ENCODE measurements around the gene ADAMTS17.

The ADAMTS17 gene

GRCh38 chr15:100096700-100097099 lies 245.1 kb downstream of the ADAMTS17 start:
- Histone ChIP-seq H3K4me3 (ENCODE audit: low read length, poor library complexity, severe bottlenecking) (no peak overlapping the region), H3K9ac (ENCODE audit: low read depth, low read length, poor library complexity, severe bottlenecking) (no peak overlapping the region), H3K79me2 (ENCODE audit: insufficient read depth, low read length) (no peaks in the 10 kb centered on the region), H4K20me1 (ENCODE audit: insufficient read depth, low read length, poor library complexity, severe bottlenecking) (no peaks in the 10 kb centered on the region), H2AFZ (ENCODE audit: low read length) (no peak overlapping the region), H3F3A (ENCODE audit: low read depth) (no peaks in the 10 kb centered on the region), H3K27me3 (ENCODE audit: insufficient read depth, low read length, poor library complexity, severe bottlenecking) (no peaks in the 10 kb centered on the region), H3K4me2 (ENCODE audit: low read depth, low read length, poor library complexity, severe bottlenecking) (no peak overlapping the region), H3K4me1 (ENCODE audit: insufficient read depth, low read length, poor library complexity, severe bottlenecking) (no peaks in the 10 kb centered on the region), H3K9me3 (ENCODE audit: insufficient read depth, low read depth, low read length) (no peaks in the 10 kb centered on the region), H3K9me2 (replicated peaks; ENCODE audit: low read depth, low read length) (no peaks in the 10 kb centered on the region), H3K36me3 (ENCODE audit: insufficient read depth, low read length) (no peaks in the 10 kb centered on the region)
- TF ChIP-seq EZH2phosphoT487 (IDR thresholded peaks at IDR 0.05; ENCODE audit: borderline replicate concordance) = no peak
- no peak for TF ChIP-seq CTCF (conservative IDR thresholded peaks at IDR 0.05; ENCODE audit: low read length)

DNA sequence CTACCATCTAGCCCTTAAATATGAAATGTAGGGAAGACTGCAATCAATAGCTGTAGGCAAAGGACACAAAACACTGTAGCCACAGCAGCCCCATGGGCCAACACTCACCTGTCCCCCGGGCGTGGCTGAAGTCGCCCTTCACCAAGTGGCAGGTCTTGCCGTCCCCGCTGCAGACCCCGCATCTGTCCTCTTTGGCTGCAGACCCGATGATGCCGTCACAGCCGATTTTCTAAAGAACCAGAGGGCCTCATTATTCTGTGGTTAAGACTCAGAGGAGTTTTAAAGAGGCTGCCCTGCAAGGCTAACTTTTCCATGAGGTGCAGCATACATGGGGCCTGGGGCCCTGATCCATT lies 245.6 kb downstream of the ADAMTS17 start:
- no peaks in the 10 kb centered on the region for H3K36me3 ChIP-seq (ENCODE audit: insufficient read depth, low read length)
- H3K27me3 ChIP-seq (ENCODE audit: insufficient read depth, low read length, poor library complexity, severe bottlenecking) = no peaks in the 10 kb centered on the region
- no peaks in the 10 kb centered on the region for H3K79me2 ChIP-seq (ENCODE audit: insufficient read depth, low read length)
- H2AFZ ChIP-seq (ENCODE audit: low read length) = no peak overlapping the region
- no peak overlapping the region for H3K4me3 ChIP-seq (ENCODE audit: low read length, poor library complexity, severe bottlenecking)
- no peak for TF ChIP-seq CTCF (conservative IDR thresholded peaks at IDR 0.05; ENCODE audit: low read length)
- TF ChIP-seq EZH2phosphoT487 (IDR thresholded peaks at IDR 0.05; ENCODE audit: borderline replicate concordance) = no peak
- no peaks in the 10 kb centered on the region for H3K9me2 ChIP-seq (replicated peaks; ENCODE audit: low read depth, low read length)
- no peaks in the 10 kb centered on the region for H3F3A ChIP-seq (ENCODE audit: low read depth)
- H4K20me1 ChIP-seq (ENCODE audit: insufficient read depth, low read length, poor library complexity, severe bottlenecking) = no peaks in the 10 kb centered on the region
- H3K9me3 ChIP-seq (ENCODE audit: insufficient read depth, low read depth, low read length) = no peaks in the 10 kb centered on the region
- no peak overlapping the region for H3K9ac ChIP-seq (ENCODE audit: low read depth, low read length, poor library complexity, severe bottlenecking)
- H3K4me1 ChIP-seq (ENCODE audit: insufficient read depth, low read length, poor library complexity, severe bottlenecking) = no peaks in the 10 kb centered on the region
- H3K4me2 ChIP-seq (ENCODE audit: low read depth, low read length, poor library complexity, severe bottlenecking) = no peak overlapping the region

- Histone ChIP-seq H3K79me2 (ENCODE audit: insufficient read depth, low read length) (no peaks in the 10 kb centered on the region), H3K4me1 (ENCODE audit: insufficient read depth, low read length, poor library complexity, severe bottlenecking) (no peaks in the 10 kb centered on the region), H4K20me1 (ENCODE audit: insufficient read depth, low read length, poor library complexity, severe bottlenecking) (no peaks in the 10 kb centered on the region), H3K9me2 (replicated peaks; ENCODE audit: low read depth, low read length) (no peaks in the 10 kb centered on the region), H3K4me2 (ENCODE audit: low read depth, low read length, poor library complexity, severe bottlenecking) (no peak overlapping the region), H3K9me3 (ENCODE audit: insufficient read depth, low read depth, low read length) (no peaks in the 10 kb centered on the region), H3K9ac (ENCODE audit: low read depth, low read length, poor library complexity, severe bottlenecking) (no peak overlapping the region), H3K36me3 (ENCODE audit: insufficient read depth, low read length) (no peaks in the 10 kb centered on the region), H3K4me3 (ENCODE audit: low read length, poor library complexity, severe bottlenecking) (no peak overlapping the region), H3K27me3 (ENCODE audit: insufficient read depth, low read length, poor library complexity, severe bottlenecking) (no peaks in the 10 kb centered on the region), H3F3A (ENCODE audit: low read depth) (no peaks in the 10 kb centered on the region), H2AFZ (ENCODE audit: low read length) (no peak overlapping the region)
- TF ChIP-seq CTCF (conservative IDR thresholded peaks at IDR 0.05; ENCODE audit: low read length) = no peak
- TF ChIP-seq EZH2phosphoT487 (IDR thresholded peaks at IDR 0.05; ENCODE audit: borderline replicate concordance) = no peak
These were observed 246.1 kb downstream of the ADAMTS17 start for GRCh38 chr15:100095541-100096247.
